HEK293 (cell line): ENCODE measurements around the gene TARDBP.
"Not testable (repeated sequence)": the region's sequence is repeated elsewhere in the genome, so short reads cannot be mapped to it uniquely, and the experiment has no call there.

Experiments
- CTCF ChIA-PET: fragments of 350-600 bp; formaldehyde crosslinking; extraction: SDS; loops from one replicate; lab custom pipeline; 2021; ENCODE audit warnings: antibody characterized with exemption; lab: Yijun Ruan, JAX
- POLR2A ChIA-PET: fragments of 300-600 bp; formaldehyde crosslinking; extraction: SDS; loops from one replicate; lab custom pipeline; 2020; ENCODE audit warnings: antibody characterized with exemption, inconsistent platforms; lab: Yijun Ruan, JAX
- H3K27ac ChIP-seq: fragments of 200-500 bp; sonication (Bioruptor generic); 2 replicates; pipeline ENCODE4 v1.5.1; 2014; ENCODE audit warnings: low read depth, low read length, control low read depth, inconsistent platforms; ENCODE audit errors: extremely low read depth
- H3K36me3 ChIP-seq, 2 experiments: fragments of 200-500 bp in 1 of 2; sonication (Bioruptor generic) in 1 of 2; 1 replicate in 1 of 2; 2 replicates in 1 of 2; pipeline ENCODE4 v1.5.1; 2014 to 2017; ENCODE audit warnings: inconsistent platforms in 2 of 2, low read length in 2 of 2; ENCODE audit not compliant: control insufficient read depth in 2 of 2, insufficient read depth in 1 of 2
- H3K4me1 ChIP-seq: fragments of 200-500 bp; sonication (Bioruptor generic); 2 replicates; pipeline ENCODE4 v1.5.1; 2014; ENCODE audit warnings: mild to moderate bottlenecking, low read length, inconsistent platforms; ENCODE audit not compliant: control insufficient read depth, insufficient read depth
- H3K4me3 ChIP-seq: 2 replicates; pipeline ENCODE4 v1.5.1; 2011; ENCODE audit warnings: low read depth, mild to moderate bottlenecking, control low read depth, low read length, moderate library complexity
- H3K9me3 ChIP-seq: fragments of 200-500 bp; sonication (Bioruptor generic); 2 replicates; pipeline ENCODE4 v1.5.1; 2014; ENCODE audit warnings: low read depth, low read length, inconsistent platforms; ENCODE audit not compliant: control insufficient read depth, insufficient read depth
- CTCF ChIP-seq: fragments of 450-650 bp; formaldehyde crosslinking; IDR thresholded peaks from 2 replicates; pipeline ENCODE4 v1.5.1; 2016; ENCODE audit warnings: missing biosample characterization, missing genetic modification characterization
- GLI2 ChIP-seq: fragments of 450-650 bp; formaldehyde crosslinking; IDR thresholded peaks from 2 replicates; pipeline ENCODE4; 2017; ENCODE audit warnings: missing biosample characterization, missing genetic modification characterization, low read depth, borderline replicate concordance
- KLF1 ChIP-seq: fragments of 450-650 bp; formaldehyde crosslinking; IDR thresholded peaks from 2 replicates; pipeline ENCODE4 v1.5.1; 2016; ENCODE audit warnings: missing biosample characterization, missing genetic modification characterization
- KLF9 ChIP-seq: fragments of 450-650 bp; formaldehyde crosslinking; IDR thresholded peaks from 2 replicates; pipeline ENCODE4 v1.5.1; 2016; ENCODE audit warnings: missing biosample characterization, missing genetic modification characterization, low read depth
- MZF1 ChIP-seq: fragments of 450-650 bp; formaldehyde crosslinking; IDR thresholded peaks from 2 replicates; pipeline ENCODE4 v1.5.1; 2017; ENCODE audit warnings: missing biosample characterization, missing genetic modification characterization, borderline replicate concordance
- TCF7L2 ChIP-seq: IDR thresholded peaks from 2 replicates; pipeline ENCODE4 v1.6.1; 2011; ENCODE audit warnings: low read depth, mild to moderate bottlenecking, inconsistent platforms, low read length, moderate library complexity, borderline replicate concordance
- WT1 ChIP-seq: fragments of 450-650 bp; formaldehyde crosslinking; IDR thresholded peaks from 2 replicates; pipeline ENCODE4 v1.5.1; 2016; ENCODE audit warnings: missing biosample characterization, missing genetic modification characterization
- YY2 ChIP-seq: fragments of 450-650 bp; formaldehyde crosslinking; IDR thresholded peaks from 2 replicates; pipeline ENCODE4 v1.5.1; 2016; ENCODE audit warnings: missing biosample characterization, missing genetic modification characterization
- ZIC2 ChIP-seq: fragments of 450-650 bp; formaldehyde crosslinking; IDR thresholded peaks from 2 replicates; pipeline ENCODE4 v1.5.1; 2016; ENCODE audit warnings: missing biosample characterization, missing genetic modification characterization
- ZNF155 ChIP-seq: fragments of 450-650 bp; formaldehyde crosslinking; IDR thresholded peaks from 2 replicates; pipeline ENCODE4 v1.5.1; 2016; ENCODE audit warnings: missing biosample characterization, missing genetic modification characterization
- ZNF221 ChIP-seq: fragments of 450-650 bp; formaldehyde crosslinking; IDR thresholded peaks from 2 replicates; pipeline ENCODE4 v1.5.1; 2017; ENCODE audit warnings: missing biosample characterization, missing genetic modification characterization, borderline replicate concordance
- ZNF223 ChIP-seq: fragments of 450-650 bp; formaldehyde crosslinking; IDR thresholded peaks from 2 replicates; pipeline ENCODE4 v1.5.1; 2016; ENCODE audit warnings: missing biosample characterization, missing genetic modification characterization
- ZNF274 ChIP-seq, 2 experiments: fragments of 200-500 bp in 1 of 2; fragments of 450-650 bp in 1 of 2; sonication (Bioruptor generic) in 1 of 2; formaldehyde crosslinking in 1 of 2; IDR thresholded peaks; 2 replicates each; pipeline versions ENCODE4 v1.5.1 to v1.6.1; 2014 to 2016; ENCODE audit warnings: borderline replicate concordance in 1 of 2, inconsistent platforms in 1 of 2, low read length in 1 of 2, missing biosample characterization in 1 of 2, missing genetic modification characterization in 1 of 2
- ZNF362 ChIP-seq: fragments of 450-650 bp; formaldehyde crosslinking; IDR thresholded peaks from 2 replicates; pipeline ENCODE4 v1.5.1; 2016; ENCODE audit warnings: missing biosample characterization, missing genetic modification characterization
- ZNF366 ChIP-seq: fragments of 450-650 bp; formaldehyde crosslinking; conservative IDR thresholded peaks from 2 replicates; pipeline ENCODE4 v1.5.1; 2016; ENCODE audit warnings: missing biosample characterization, missing genetic modification characterization
- ZNF473 ChIP-seq: fragments of 450-650 bp; formaldehyde crosslinking; IDR thresholded peaks from 2 replicates; pipeline ENCODE4 v1.5.1; 2017; ENCODE audit warnings: missing biosample characterization, missing genetic modification characterization
- ZNF514 ChIP-seq: fragments of 450-650 bp; formaldehyde crosslinking; IDR thresholded peaks from 2 replicates; pipeline ENCODE4 v1.5.1; 2016; ENCODE audit warnings: missing biosample characterization, missing genetic modification characterization
- ZNF596 ChIP-seq: fragments of 450-650 bp; IDR thresholded peaks from 2 replicates; pipeline ENCODE4 v1.5.0; 2018; ENCODE audit warnings: missing biosample characterization, mild to moderate bottlenecking, missing genetic modification characterization, moderate library complexity
- ZNF626 ChIP-seq: fragments of 450-650 bp; sonication (Bioruptor Pico); formaldehyde crosslinking; IDR thresholded peaks from 2 replicates; pipeline ENCODE4 v1.5.1; 2018; ENCODE audit warnings: missing biosample characterization, missing genetic modification characterization, inconsistent platforms
- ZNF670 ChIP-seq: fragments of 450-650 bp; formaldehyde crosslinking; IDR thresholded peaks from 2 replicates; pipeline ENCODE4 v1.5.1; 2016; ENCODE audit warnings: missing biosample characterization, missing genetic modification characterization, low read depth
- ZNF776 ChIP-seq: fragments of 450-650 bp; formaldehyde crosslinking; IDR thresholded peaks from 2 replicates; pipeline ENCODE4 v1.5.0; 2017; ENCODE audit warnings: missing biosample characterization, missing genetic modification characterization, borderline replicate concordance
- ZNF837 ChIP-seq: fragments of 450-650 bp; formaldehyde crosslinking; IDR thresholded peaks from 2 replicates; pipeline ENCODE4 v1.5.1; 2016; ENCODE audit warnings: missing biosample characterization, missing genetic modification characterization

Gene TARDBP

GRCh38 chr1:11046270-11046566 is 33.8 kb downstream of the TARDBP start:
- no peaks in the 10 kb centered on the region for H3K4me1 ChIP-seq
- H3K27ac ChIP-seq, result no peak overlapping the region
- ChIA-PET POLR2A (no interaction called here), CTCF (interaction anchor here (7.3 kb wide), 1 partner anchor 8 kb away, joined by 47 read pairs; no protein-coding TSS in a partner anchor)
- H3K9me3 ChIP-seq, result no peaks in the 10 kb centered on the region
- no peak overlapping the region for H3K4me3 ChIP-seq
- no peaks in the 10 kb centered on the region for H3K36me3 ChIP-seq
- TF ChIP-seq ZNF223 (tag by site-specific recombination), result no peak
- TF ChIP-seq ZNF837 (tag by site-specific recombination), result no peak
- no peak for TF ChIP-seq ZNF274 (IDR thresholded peaks at IDR 0.05; ENCODE audit: low read length)
- TF ChIP-seq ZNF274 (tag by site-specific recombination; IDR thresholded peaks at IDR 0.05; ENCODE audit: borderline replicate concordance), result no peak
- no peak for TF ChIP-seq TCF7L2
- no peak for TF ChIP-seq MZF1 (tag by site-specific recombination)
- TF ChIP-seq ZNF362 (tag by site-specific recombination), result no peak
- TF ChIP-seq KLF9, result no peak
- TF ChIP-seq ZNF221 (tag by site-specific recombination), result no peak
- TF ChIP-seq ZNF514 (tag by site-specific recombination), result no peak
- no peak for TF ChIP-seq ZNF155
- no peak for TF ChIP-seq CTCF (tag by site-specific recombination)
- no peak for TF ChIP-seq KLF1 (tag by site-specific recombination)
- TF ChIP-seq ZNF670 (tag by site-specific recombination), result no peak
- TF ChIP-seq ZNF626 (tag by site-specific recombination), result no peak

GRCh38 chr1:11046625-11047365 is 34.3 kb downstream of the TARDBP start, which contains the start of gene MASP2:
Gene MASP2, minus strand, starts transcription at chr1:11047239. Its CDS starts 32 bp downstream, at chr1:11047207.
- H3K36me3 ChIP-seq, result no peaks in the 10 kb centered on the region
- TF ChIP-seq ZNF776 (no peak), ZIC2 (tag by site-specific recombination) (no peak), WT1 (tag by site-specific recombination) (no peak), ZNF473 (tag by site-specific recombination) (no peak), ZNF596 (tag by site-specific recombination) (no peak), YY2 (no peak), GLI2 (no peak), ZNF366 (no peak)
- TF ChIP-seq, all 188 proteins: peak for 0
- H3K9me3 ChIP-seq, result no peaks in the 10 kb centered on the region
- H3K27ac ChIP-seq, result no peak within 1 kb of the TSS
- no peak within 1 kb of the TSS for H3K4me3 ChIP-seq
- no peaks in the 10 kb centered on the region for H3K4me1 ChIP-seq
- POLR2A ChIA-PET, result no interaction called here
- CTCF ChIA-PET, result interaction anchor here (7.3 kb wide), 1 partner anchor 9 kb away, joined by 47 read pairs; no protein-coding TSS in a partner anchor

GRCh38 chr1:11051121-11051520 is 38.7 kb downstream of the TARDBP start:
- H3K4me1 ChIP-seq, POLR2A ChIA-PET, H3K9me3 ChIP-seq, H3K4me3 ChIP-seq, H3K27ac ChIP-seq: not testable (repeated sequence)
- CTCF ChIA-PET, result interaction anchor here (7.3 kb wide), 1 partner anchor 13 kb away, joined by 47 read pairs; no protein-coding TSS in a partner anchor
- H3K36me3 ChIP-seq, result peaks cover 0 to 29% of the 10 kb centered on the region in 2 experiments; a peak in 2 of 3 replicates
